GM23248 (cell line): ENCODE results near the gene PPEF1. TPM values are rescaled to one million over a fixed set of nuclear protein-coding genes. Genes with fewer than 3 reads are reported as not detected.
"Not testable (repeated sequence)": the region's sequence is repeated elsewhere in the genome, so short reads cannot be mapped to it uniquely, and the experiment has no call there.

ENCODE experiments used
- DNase-seq: peaks from one replicate; pipeline ENCODE4 v3.0.0-alpha.2; 2015
- H2AFZ ChIP-seq: fragments of 200-600 bp; sonication (generic); 2 replicates; pipeline ENCODE4 v1.6.1; 2016; ENCODE audit warnings: antibody characterized with exemption
- H3F3A ChIP-seq: fragments of 200-600 bp; sonication (generic); 2 replicates; pipeline ENCODE4 v1.6.1; 2016; ENCODE audit warnings: mild to moderate bottlenecking, antibody characterized with exemption, mixed run types; ENCODE audit not compliant: insufficient read depth
- H3K27ac ChIP-seq: fragments of 200-600 bp; sonication (generic); 2 replicates; pipeline ENCODE4 v1.5.1; 2016; ENCODE audit warnings: mild to moderate bottlenecking
- H3K27me3 ChIP-seq: fragments of 200-600 bp; sonication (generic); replicated peaks from 2 replicates; pipeline ENCODE4 v1.6.1; 2016; ENCODE audit warnings: mild to moderate bottlenecking; ENCODE audit not compliant: insufficient read depth
- H3K36me3 ChIP-seq: fragments of 200-600 bp; sonication (generic); 2 replicates; pipeline ENCODE4 v1.6.1; 2016; ENCODE audit warnings: low read depth, mild to moderate bottlenecking
- H3K4me1 ChIP-seq: fragments of 200-600 bp; sonication (generic); 2 replicates; pipeline ENCODE4 v1.6.1; 2016; ENCODE audit warnings: mild to moderate bottlenecking; ENCODE audit not compliant: insufficient read depth
- H3K4me2 ChIP-seq: fragments of 200-600 bp; sonication (generic); one replicate; pipeline ENCODE4 v1.6.1; 2016; ENCODE audit warnings: mild to moderate bottlenecking; ENCODE audit not compliant: unreplicated experiment
- H3K4me3 ChIP-seq: fragments of 200-600 bp; sonication (generic); 2 replicates; pipeline ENCODE4 v1.5.1; 2016; ENCODE audit warnings: mild to moderate bottlenecking
- H3K79me2 ChIP-seq: fragments of 200-600 bp; sonication (generic); 2 replicates; pipeline ENCODE4 v1.6.1; 2016; ENCODE audit warnings: mild to moderate bottlenecking; ENCODE audit not compliant: insufficient read depth
- H3K9ac ChIP-seq: fragments of 200-600 bp; sonication (generic); 2 replicates; pipeline ENCODE4 v1.6.1; 2016; ENCODE audit warnings: mild to moderate bottlenecking
- H3K9me2 ChIP-seq: fragments of 200-600 bp; sonication (generic); 2 replicates; pipeline ENCODE4 v1.6.1; 2016; ENCODE audit warnings: mixed run types, mild to moderate bottlenecking, moderate library complexity; ENCODE audit not compliant: insufficient read depth
- H3K9me3 ChIP-seq: fragments of 200-600 bp; sonication (generic); one replicate; pipeline ENCODE4 v1.6.1; 2017; ENCODE audit warnings: low read depth
- H4K20me1 ChIP-seq: fragments of 200-600 bp; sonication (generic); 2 replicates; pipeline ENCODE4 v1.6.0; 2016; ENCODE audit not compliant: insufficient read depth
- EZH2 ChIP-seq: fragments of 200-600 bp; sonication (generic); IDR thresholded peaks from 2 replicates; pipeline ENCODE4 v1.6.1; 2018; ENCODE audit warnings: antibody characterized with exemption, mild to moderate bottlenecking; ENCODE audit not compliant: insufficient read depth, poor library complexity, severe bottlenecking
- EZH2phosphoT487 ChIP-seq: fragments of 200-600 bp; sonication (generic); IDR thresholded peaks from 2 replicates; pipeline ENCODE4 v1.6.1; 2018; ENCODE audit warnings: antibody characterized with exemption, moderate library complexity, mild to moderate bottlenecking, low read depth; ENCODE audit not compliant: insufficient read depth
- WGBS, 2 experiments: methylation state at CpG; one replicate each; pipeline ENCODE4 v1.1.6; 2015 to 2017; ENCODE audit warnings: low lambda C conversion rate in 2 of 2, low coverage in 1 of 2; ENCODE audit errors: missing lambda C conversion rate in 2 of 2; 5-methylcytosine and 5-hydroxymethylcytosine counted together
- in situ Hi-C: fragments of 300-500 bp; cut with MboI; formaldehyde crosslinking; loops from 2 replicates; pipeline ENCODE4 v1.15.0; 2020
- polyA plus RNA-seq: library from polyadenylated mRNA; unstranded; fragments of >200 nt; fragmentation: Nextera tagmentation; extraction: Ambion mirVana; gene quantifications from 2 replicates; pipeline ENCODE4 v1.2.1, GENCODE V29; 2016
- total RNA-seq: library from RNA; depleted of rRNA; stranded (reverse); fragments of >200 nt; shearing (Covaris generic); gene quantifications from 2 replicates; pipeline ENCODE4 v1.2.3, GENCODE V29; 2014

The PPEF1 gene
- total and polyA plus RNA-seq, 2 experiments from 2014 or later: not detected

- Histone ChIP-seq H3K27me3 (no peaks in the 10 kb centered on the region), H3K36me3 (no peaks in the 10 kb centered on the region), H3K9me2 (no peaks in the 10 kb centered on the region), H4K20me1 (no peaks in the 10 kb centered on the region), H3K4me3 (peak overlapping the region; percentile 61), H3K9ac (no peak overlapping the region), H3K4me2 (peak overlapping the region; percentile 57), H3K27ac (no peak overlapping the region), H3K4me1 (0 out of 2 replicates have a peak, but pooled peaks cover 6% of the 10 kb centered on the region), H3F3A (no peaks in the 10 kb centered on the region), H3K79me2 (no peaks in the 10 kb centered on the region), H3K9me3 (no peaks in the 10 kb centered on the region), H2AFZ (no peak overlapping the region)
- no peak for TF ChIP-seq EZH2phosphoT487
- in situ Hi-C loops: no loop called here
- 1 to 6% methylated on average over 16 to 19 of the region's 22 CpGs for WGBS, 2 experiments
- peak; percentile 62 for DNase-seq
Observed at GRCh38 chrX:18833071-18833731, 125.8 kb downstream of the PPEF1 start.

- H2AFZ ChIP-seq, DNase-seq, H3K9ac ChIP-seq, H3K79me2 ChIP-seq, H3K36me3 ChIP-seq, H3K27me3 ChIP-seq, H3F3A ChIP-seq, H4K20me1 ChIP-seq, H3K4me1 ChIP-seq, in situ Hi-C loops, H3K4me3 ChIP-seq, H3K4me2 ChIP-seq, H3K27ac ChIP-seq, H3K9me3 ChIP-seq, H3K9me2 ChIP-seq: not testable (repeated sequence)
- WGBS, 2 experiments: 56 to 63% methylated on average over 3 of the region's 3 CpGs
Observed at GRCh38 chrX:18847901-18848300, 140.5 kb downstream of the PPEF1 start.

GRCh38 chrX:18855919-18856644 is 148.6 kb downstream of the PPEF1 start:
- Histone ChIP-seq H3K9me2 (no peaks in the 10 kb centered on the region), H3K4me2 (no peak overlapping the region), H3K79me2 (no peaks in the 10 kb centered on the region), H3K9ac (no peak overlapping the region), H3K27ac (no peak overlapping the region), H4K20me1 (no peaks in the 10 kb centered on the region), H3K4me1 (no peaks in the 10 kb centered on the region), H3F3A (no peaks in the 10 kb centered on the region), H3K36me3 (no peaks in the 10 kb centered on the region), H2AFZ (no peak overlapping the region), H3K27me3 (no peaks in the 10 kb centered on the region), H3K4me3 (no peak overlapping the region), H3K9me3 (no peaks in the 10 kb centered on the region)
- TF ChIP-seq EZH2phosphoT487: no peak
- no peak for TF ChIP-seq EZH2
- 33 to 54% methylated on average over 1 of the region's 1 CpG for WGBS, 2 experiments
- DNase-seq: peak; percentile 10
- in situ Hi-C loops: no loop called here

GRCh38 chrX:18856645-18856997 is 149.2 kb downstream of the PPEF1 start:
- H3K9me3 ChIP-seq: no peaks in the 10 kb centered on the region
- H2AFZ ChIP-seq: no peak overlapping the region
- no peaks in the 10 kb centered on the region for H3K9me2 ChIP-seq
- no peaks in the 10 kb centered on the region for H3K36me3 ChIP-seq
- in situ Hi-C loops: no loop called here
- H3K79me2 ChIP-seq: no peaks in the 10 kb centered on the region
- no peak for DNase-seq
- no peaks in the 10 kb centered on the region for H3K4me1 ChIP-seq
- no peak overlapping the region for H3K4me3 ChIP-seq
- TF ChIP-seq EZH2 (no peak), EZH2phosphoT487 (no peak)
- H3K27ac ChIP-seq: no peak overlapping the region
- H3K4me2 ChIP-seq: no peak overlapping the region
- WGBS, 2 experiments: 64 to 79% methylated on average over 1 of the region's 1 CpG
- H3K9ac ChIP-seq: no peak overlapping the region
- H4K20me1 ChIP-seq: no peaks in the 10 kb centered on the region
- H3K27me3 ChIP-seq: no peaks in the 10 kb centered on the region
- no peaks in the 10 kb centered on the region for H3F3A ChIP-seq
